Activated CD4-positive, CD25-positive, alpha-beta regulatory T cell treated with anti-CD3 and anti-CD28 coated beads, Interleukin-2, amount 50 U/mL, for 72 hours (primary cell): Measurements from ENCODE around the gene MYH11.
"Not testable (repeated sequence)": the region's sequence is repeated elsewhere in the genome, so short reads cannot be mapped to it uniquely, and the experiment has no call there.

ENCODE experiments used
- DNase-seq: peaks from one replicate; pipeline ENCODE4 v3.0.0; 2021

MYH11 gene

DNA sequence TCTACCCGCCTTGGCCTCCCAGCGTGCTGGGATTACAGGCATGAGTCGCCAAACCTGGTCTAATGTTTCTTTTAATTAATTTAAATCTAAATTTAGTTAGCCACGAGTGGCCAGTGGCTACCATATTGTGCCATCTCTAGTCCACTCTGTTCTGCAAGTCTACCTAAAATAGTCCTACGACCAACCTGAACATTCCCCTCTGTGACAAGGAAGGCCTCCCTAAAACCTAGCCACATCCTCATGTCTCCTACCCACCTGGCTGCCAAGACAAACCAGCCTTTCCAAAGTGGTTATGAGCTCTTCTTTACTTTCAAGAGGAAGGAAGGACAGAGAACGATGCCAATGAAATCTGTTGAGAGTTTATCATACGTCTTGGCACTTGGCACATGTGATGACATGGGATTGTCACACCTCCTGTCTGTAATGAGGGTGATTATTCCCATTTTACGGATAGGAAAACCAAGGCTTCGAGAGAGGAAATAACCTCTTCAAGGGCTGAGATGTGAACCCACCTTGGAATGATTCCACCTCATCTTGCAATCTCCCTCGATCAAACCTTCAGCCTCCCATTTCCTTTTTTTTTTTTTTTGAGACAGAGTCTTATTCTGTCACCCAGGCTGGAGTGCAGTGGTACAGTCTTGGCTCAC, 19.7 kb downstream of the MYH11 start:
- no peak for DNase-seq

GRCh38 chr16:15836074-15836473, 20.8 kb downstream of the MYH11 start:
- no peak for DNase-seq

GRCh38 chr16:15835136-15835878, 21.5 kb downstream of the MYH11 start:
- no peak for DNase-seq

GRCh38 chr16:15834502-15834901, 22.3 kb downstream of the MYH11 start:
- no peak for DNase-seq

GRCh38 chr16:15833541-15833940, 23.3 kb downstream of the MYH11 start:
- DNase-seq = no peak

DNA sequence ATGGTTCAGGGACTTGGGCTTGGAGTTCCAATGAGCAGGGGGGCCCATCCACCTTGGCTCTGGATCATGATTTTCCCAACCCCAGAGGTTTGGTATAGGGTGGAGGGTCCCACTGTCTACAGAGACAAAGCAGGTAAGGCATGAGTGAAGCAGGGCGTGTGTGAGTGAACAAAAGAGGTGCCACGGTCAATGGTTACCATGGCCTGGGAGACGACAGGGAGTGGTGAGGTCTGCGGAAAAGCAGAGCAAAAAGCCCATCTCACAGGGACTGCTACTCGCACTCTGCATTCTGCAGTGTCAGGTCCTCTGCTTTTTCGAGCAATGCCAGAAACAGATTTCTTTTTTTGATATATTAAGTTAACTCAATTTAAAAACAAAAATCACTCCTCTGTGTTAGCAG, 24.6 kb downstream of the MYH11 start:
- no peak for DNase-seq

DNA sequence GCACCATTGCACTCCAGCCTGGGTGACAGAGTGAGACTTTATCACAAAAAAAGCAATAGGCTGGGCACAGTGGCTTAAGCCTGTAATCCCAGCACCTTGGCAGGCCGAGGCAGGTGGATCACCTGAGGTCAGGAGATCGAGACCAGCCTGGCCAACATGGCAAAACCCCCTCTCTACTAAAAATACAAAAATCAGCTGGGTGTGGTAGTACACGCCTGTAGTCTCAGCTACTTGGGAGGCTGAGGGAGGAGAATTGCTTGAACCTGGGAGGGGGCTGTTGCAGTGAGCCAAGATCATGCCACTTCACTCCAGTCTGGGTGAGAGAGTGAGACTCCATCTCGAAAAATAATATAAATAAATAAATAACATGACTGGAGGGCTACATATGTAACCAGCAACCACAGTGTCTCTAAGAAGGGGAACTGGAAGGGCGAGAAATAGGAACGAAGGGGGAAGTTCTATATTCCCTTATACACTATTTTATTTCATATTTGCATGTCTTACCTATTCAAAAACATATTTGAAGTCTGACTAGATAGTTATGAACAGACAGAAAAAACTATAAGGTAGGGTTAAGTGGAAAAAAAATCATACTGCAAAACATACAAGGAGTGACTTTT, 25.9 kb downstream of the MYH11 start:
- DNase-seq = no peak

DNA sequence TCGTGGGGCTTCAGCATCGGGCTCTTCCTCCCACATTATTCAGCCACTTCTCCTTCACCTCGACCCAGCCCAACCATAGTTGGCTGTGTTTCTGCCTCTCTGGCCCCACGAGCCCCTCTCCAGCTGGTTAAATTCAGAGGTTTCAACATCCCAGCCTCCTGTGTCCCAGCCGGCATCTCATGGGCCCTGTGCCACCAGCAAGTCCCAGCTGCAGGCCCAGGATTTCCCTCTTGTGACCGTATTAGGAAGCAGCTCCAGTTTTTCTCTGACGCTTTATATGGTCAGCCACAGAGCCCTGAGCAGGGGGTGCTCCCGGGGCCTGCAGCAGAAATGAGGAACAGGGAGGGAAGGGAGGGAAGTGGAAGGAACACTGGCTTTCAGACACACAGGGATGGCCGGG, 27.4 kb downstream of the MYH11 start:
- no peak for DNase-seq

DNA sequence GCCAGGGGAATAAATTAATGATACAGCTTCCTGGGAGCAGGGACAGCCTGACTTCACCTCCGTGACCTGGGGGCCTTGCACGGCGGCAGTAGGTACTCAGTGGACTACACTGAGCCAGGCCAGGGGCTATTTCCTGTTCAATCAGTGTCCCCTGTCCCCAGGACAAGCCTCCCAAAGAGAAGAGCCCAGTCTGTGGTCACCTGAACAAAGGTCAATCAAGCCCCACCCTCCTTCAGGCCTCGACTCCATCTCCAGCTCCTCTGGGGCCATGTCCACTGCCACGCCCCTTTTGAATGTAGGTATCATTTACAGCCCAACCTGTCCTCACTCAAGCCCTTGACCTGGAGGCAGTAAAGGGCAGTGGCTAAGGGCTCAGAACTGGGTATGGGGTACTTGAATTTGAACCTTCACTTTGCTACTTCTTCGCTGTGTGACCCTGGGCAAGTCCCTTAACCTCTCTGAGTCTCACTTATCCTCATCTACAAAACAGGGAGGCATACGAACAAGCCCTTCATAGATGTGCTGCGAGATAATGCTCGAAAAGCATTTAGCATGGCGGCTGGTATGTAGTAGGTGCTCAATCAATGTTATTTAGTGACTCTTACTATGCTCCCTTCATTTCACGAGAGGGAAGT, 29.0 kb downstream of the MYH11 start:
- DNase-seq = no peak

DNA sequence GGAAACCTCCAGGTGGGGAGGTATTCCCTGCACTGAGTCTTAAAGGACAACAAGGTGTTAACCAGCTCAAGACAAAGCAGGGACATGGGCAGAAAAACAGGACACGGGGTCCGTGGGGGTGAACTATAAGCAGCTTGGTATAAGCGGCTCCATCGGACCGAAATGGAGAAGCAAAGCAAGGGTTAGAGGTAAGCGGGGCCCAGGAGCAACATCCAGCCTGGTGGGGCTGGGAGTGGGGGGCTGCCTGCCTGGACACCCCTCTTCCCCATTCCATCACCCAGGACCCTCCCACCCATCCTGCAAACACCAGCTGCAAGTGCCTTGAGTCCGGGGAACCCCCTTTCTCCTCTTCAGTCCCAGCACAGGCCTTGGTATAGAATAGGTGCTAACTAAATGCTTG, 29.5 kb downstream of the MYH11 start:
- no peak for DNase-seq

DNA sequence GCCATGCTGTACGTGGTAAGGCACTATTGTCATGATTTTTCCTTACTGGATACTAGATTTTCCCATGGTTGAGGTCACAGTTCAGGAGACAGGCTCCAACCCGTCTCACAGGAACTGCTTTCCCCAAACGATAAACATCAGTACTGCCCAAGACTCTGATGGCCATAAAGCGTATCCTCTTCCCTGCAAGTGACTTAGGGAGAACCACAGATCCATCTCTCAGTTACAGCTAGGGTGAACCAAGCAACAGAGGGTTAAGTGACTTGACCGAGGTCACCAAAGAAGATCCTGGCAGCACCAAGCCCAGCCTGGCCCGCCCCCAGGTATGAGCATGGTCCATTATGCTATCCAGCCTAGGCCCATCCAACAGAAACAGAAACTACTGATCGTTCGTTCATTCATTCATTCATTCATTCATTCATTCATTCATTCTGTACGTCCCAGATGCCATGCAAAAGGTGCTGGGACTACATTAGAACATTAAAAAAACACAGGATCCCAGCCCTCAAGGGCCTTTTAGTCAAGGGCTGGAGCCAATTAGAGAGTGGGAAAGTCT, 31.0 kb downstream of the MYH11 start:
- no peak for DNase-seq

- no peak for DNase-seq
These were observed 33.9 kb downstream of the MYH11 start for GRCh38 chr16:15822957-15823356.

DNA sequence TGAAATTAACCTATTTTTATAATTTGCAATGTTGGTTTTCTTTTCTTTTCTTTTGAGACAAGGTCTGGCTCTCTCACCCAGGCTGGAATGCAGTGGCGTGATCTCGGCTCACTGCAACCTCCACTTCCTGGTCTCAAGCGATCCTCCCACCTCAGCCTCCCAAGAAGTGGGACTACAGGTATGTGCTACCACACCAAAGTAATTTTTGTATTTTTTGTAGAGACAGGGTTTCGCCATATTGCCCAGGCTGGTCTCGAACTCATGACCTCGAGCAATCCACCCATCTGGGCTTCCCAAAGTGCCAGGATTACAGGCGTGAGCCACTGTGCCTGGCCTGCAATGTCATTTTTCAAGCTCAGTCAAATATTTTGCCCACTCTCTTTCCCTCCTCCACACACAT, 36.0 kb downstream of the MYH11 start:
- no peak for DNase-seq

DNA sequence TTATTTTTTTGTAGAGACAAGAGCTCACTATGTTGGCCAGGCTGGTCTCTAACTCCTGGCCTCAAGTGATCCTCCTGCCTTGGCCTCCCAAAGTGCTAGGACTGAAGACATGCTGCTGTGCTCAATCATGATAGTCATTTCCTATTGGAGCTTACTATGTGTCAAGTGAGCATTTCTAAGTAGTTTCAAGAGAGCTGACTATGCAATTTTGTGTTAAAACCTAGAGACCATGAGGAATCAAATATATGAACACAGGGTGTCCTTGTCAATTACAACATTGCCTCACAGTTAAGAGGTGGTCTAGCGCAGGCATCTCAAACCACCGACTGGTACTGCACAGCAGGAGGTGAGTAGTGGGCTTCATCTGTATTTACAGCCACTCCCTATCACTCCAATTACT, 37.8 kb downstream of the MYH11 start:
- DNase-seq = no peak

- DNase-seq = no peak
These were observed 39.4 kb downstream of the MYH11 start for GRCh38 chr16:15817446-15817845.

DNA sequence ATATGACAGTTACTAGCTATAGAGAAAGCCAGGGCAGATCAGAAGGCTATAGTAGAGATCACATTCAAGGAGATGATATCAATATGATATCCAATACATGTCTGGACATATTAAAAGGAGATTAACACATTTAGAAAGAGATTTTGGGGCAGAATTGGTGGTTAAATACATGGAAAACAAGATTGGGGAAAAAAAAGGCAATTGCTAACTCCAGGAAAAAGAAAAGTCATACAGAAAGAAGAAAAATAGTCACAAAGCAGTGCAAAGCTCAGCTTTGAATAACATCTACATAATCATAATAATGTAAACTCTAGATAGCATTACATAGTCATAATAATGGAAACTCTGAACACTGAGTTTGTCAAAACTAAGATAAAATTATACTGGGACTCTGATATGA, 40.6 kb downstream of the MYH11 start:
- DNase-seq = no peak

GRCh38 chr16:15812401-15812750, 44.5 kb downstream of the MYH11 start:
- not testable (repeated sequence) for DNase-seq

DNA sequence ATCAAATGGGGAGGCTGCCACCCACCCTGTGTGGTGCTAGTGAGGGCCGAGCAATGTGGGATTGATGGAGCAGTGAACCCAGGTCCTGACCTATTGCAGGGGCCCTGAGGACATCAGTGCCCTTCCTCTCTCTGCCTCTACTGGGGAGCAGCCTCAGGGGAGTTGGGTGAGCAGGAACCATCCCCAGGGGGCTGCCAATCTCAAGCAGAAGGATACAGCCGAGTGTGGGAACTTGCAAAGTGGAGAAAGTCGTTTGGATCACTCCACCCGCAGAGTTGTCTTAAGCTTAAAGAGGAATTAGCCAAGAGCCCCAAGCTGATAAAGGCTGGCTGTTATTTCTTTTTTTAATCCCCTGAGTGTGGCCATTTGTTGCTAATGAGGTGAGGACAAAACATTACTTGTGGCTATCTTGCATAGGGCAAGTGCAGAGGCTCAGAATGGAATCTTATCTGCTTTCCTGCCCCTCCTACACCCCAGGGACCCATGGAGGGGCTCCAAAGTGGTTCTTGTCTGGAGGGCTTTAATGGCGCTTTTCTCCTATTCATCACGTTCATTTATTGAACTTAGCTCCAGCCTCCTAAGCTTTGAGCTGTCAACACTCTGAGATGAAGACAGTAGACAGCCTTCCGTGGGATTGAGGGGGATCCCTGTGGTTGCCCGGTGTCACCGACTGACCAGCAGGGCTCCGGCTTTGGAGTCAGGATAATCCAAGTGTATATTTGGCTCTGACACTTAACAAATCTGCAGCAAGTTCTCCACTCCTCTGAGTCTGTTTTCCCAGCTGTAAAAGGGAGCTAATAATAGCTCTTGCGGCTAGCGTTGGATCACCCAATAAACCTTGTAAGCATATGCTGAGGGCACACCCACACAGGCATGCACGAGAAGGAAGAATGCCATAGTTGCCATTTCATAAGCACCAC, 45.1 kb downstream of the MYH11 start:
- no peak for DNase-seq

- no peak for DNase-seq
These were observed 45.9 kb downstream of the MYH11 start for GRCh38 chr16:15810949-15811348.

DNA sequence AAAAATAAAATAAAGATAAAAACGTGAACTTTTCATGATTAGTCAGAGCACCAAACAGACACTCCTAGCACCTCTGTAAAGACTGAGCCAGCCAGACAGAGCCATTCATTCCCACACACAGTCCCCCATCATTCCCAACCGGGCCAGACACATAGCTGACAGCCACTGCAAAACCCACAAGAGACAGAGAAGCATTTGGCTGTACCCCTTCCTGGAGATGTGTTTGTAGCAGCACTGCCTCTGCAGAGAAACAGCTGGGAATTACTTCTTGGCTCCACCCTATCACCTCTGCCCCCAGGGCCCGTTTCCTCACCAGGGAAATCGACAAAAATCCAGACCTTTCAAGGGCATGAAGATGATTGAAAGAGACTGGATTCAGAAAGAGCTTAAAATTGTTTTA, 46.4 kb downstream of the MYH11 start:
- DNase-seq = no peak

DNA sequence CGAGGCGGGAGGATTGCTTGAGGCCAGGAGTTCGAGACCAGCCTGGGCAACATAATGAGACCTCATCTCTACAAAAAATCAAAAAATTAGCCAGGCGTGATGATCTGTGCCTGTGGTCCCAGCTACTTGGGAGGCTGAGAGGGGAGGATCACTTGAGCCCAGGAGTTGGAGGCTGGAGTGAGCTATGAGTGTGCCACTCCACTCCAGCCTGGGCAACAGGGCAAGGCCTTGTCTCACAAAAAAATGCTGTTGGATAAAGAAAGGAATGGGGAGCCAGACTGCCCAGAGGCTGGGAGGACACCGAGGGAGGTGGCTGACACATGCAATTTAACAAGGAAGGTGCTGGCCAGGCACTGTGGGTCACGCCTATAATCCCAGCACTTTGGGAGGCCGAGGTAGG, 47.5 kb downstream of the MYH11 start:
- DNase-seq = not testable (repeated sequence)

DNA sequence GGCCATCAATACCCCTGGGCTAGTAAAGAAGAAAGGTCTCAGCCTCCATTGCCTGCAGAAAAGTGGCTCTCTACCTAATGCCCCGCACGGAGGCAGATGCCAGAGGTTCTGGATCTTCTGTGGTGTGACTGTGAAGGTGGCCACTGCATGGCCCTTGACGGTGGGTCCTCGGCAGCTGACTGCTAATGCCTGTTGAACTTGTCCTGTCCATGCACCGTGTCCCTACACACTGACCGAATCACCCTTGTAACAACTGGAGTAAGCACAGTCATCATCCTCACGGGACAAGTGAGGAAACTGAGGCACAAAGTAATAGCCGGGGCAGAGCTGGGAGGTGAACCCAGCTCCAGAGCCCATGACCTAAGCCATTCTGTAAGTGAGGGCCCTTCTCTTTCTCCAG, 48.8 kb downstream of the MYH11 start:
- no peak for DNase-seq

GRCh38 chr16:15807603-15808009, 49.2 kb downstream of the MYH11 start:
- no peak for DNase-seq
